Heart right ventricle (tissue), 16 donors: ENCODE results near the gene TIMM9. TPM values are rescaled to one million over a fixed set of nuclear protein-coding genes. Genes with fewer than 3 reads are reported as not detected.
A peak's percentile ranks its signal among the peaks of the same experiment; 100 is the strongest.

Source experiments
- ATAC-seq, 8 donors: fragments of 200-7000 bp; cut with Tn5 transposase; one replicate each; pipeline ENCODE4 v1.9.1; 2020; ENCODE audit warnings: mild to moderate bottlenecking in 8 of 8, moderate library complexity in 8 of 8, moderate number of reproducible peaks in 1 of 8
- DNase-seq, 2 donors: peaks; one replicate each; pipeline ENCODE4 v3.0.0-alpha.2; 2020
- H3K27ac ChIP-seq, 10 donors: fragments of 200-600 bp; sonication (generic) in 2 of 10; one replicate each; pipeline versions ENCODE4 v1.5.0 to v1.8.0; 2020 to 2022; ENCODE audit warnings: mild to moderate bottlenecking in 3 of 10
- H3K27me3 ChIP-seq, 7 donors: fragments of 200-600 bp; one replicate each; pipeline ENCODE4 v1.8.0; 2021 to 2022; ENCODE audit warnings: mild to moderate bottlenecking in 2 of 7
- H3K36me3 ChIP-seq, 9 donors: fragments of 200-600 bp; sonication (generic) in 1 of 9; one replicate each; pipeline versions ENCODE4 v1.5.0 to v1.8.0; 2020 to 2022; ENCODE audit warnings: mild to moderate bottlenecking in 2 of 9
- H3K4me1 ChIP-seq, 9 donors: fragments of 200-600 bp; sonication (generic) in 1 of 9; one replicate each; pipeline versions ENCODE4 v1.5.0 to v1.8.0; 2020 to 2022; ENCODE audit warnings: mild to moderate bottlenecking in 4 of 9
- H3K4me3 ChIP-seq, 10 donors: fragments of 200-600 bp; sonication (generic) in 2 of 10; one replicate each; pipeline versions ENCODE4 v1.5.0 to v1.8.0; 2020 to 2022; ENCODE audit warnings: mild to moderate bottlenecking in 7 of 10, moderate library complexity in 2 of 10
- H3K9me3 ChIP-seq, 11 donors: fragments of 200-600 bp in 10 of 11; sonication (generic) in 2 of 11; one replicate each; pipeline versions ENCODE4 v1.5.0 to v1.8.0; 2013 to 2022; ENCODE audit warnings: mild to moderate bottlenecking in 2 of 11, control low read depth in 1 of 11, moderate library complexity in 1 of 11
- WGBS, 2 donors: extraction: QIAGEN DNeasy Blood & Tissue Kit; methylation state at CpG; one replicate each; pipeline ENCODE4 v1.1.7; 2013; ENCODE audit warnings: inconsistent platforms in 1 of 2; 5-methylcytosine and 5-hydroxymethylcytosine counted together
- intact Hi-C, 10 donors: fragments of 100-400 bp; cut with DNase I; formaldehyde crosslinking; loops; one replicate each; pipeline versions ENCODE4 v1.11.1 to v1.14.2; 2022
- polyA plus RNA-seq, 2 donors: library from polyadenylated mRNA; stranded (reverse); fragments of 200-250 nt; gene quantifications; one replicate each; pipeline ENCODE4 v1.2.3, GENCODE V29; 2013
- total RNA-seq, 10 donors: library from RNA; stranded (reverse); fragmentation: NEBNext Ultra II Directional in 3 of 10; extraction: Animal tissue kit (Norgen Biotek cat#: 25700) in 3 of 10; gene quantifications; one replicate each; pipeline versions ENCODE4 v1.2.1 to v1.2.4, GENCODE V29; 2021 to 2023
- TF ChIP-seq, protein P1 (sequence below), 9 donors: fragments of 200-600 bp; sonication (generic) in 2 of 9; IDR thresholded peaks; one replicate each; pipeline versions ENCODE4 v1.5.0 to v1.8.0; 2021 to 2022; ENCODE audit warnings: antibody characterized with exemption in 9 of 9, mild to moderate bottlenecking in 5 of 9, moderate library complexity in 1 of 9
- donor health status: Arrhythmogenic right ventricular cardiomyopathy.
- donor health status: ischemic (EF 13 %, LVEDD 7.1; RV severe dilation, severe dysfunction).
- donor health status: healthy with polysubstance abuse.
- donor health status: DM: no; HTN: yes; CAD: no.
- donor health status: DM: no; HTN: no; CAD: no.
- donor health status: ischemic (EF 25% LVEDD 6.9; RV normal size, moderate dysfunction).
- donor health status: ischemic (EF 25% LVEDD 5.7; RV mildly dilated, moderate dysfunction).
- donor health status: healthy.
- donor health status: DM: yes; HTN: yes; CAD: no.
- donor health status: Ischemic cardiomyopathy.
- donor health status: ischemic (EF 35%, LVEDD 5.7; RV mildly dilated, moderate dysfunction).
- donor health status: nonischemic (EF 11% LVEDD 7.7; RV severe dilation, severe dysfunction).
- donor health status: DM: yes; HTN: yes; CAD: no.
- donor health status: PGD.
- donor health status: ischemic (EF 29% LVEDD 5.4; RV normal size, mild dysfunction).
- donor health status: nonischemic (EF 23%, LVEDD 6.1; RV moderate dilation, normal function).

Gene TIMM9
- total and polyA plus RNA-seq, 12 donors = 23.8 to 46.9 (median 26.3) TPM

DNA sequence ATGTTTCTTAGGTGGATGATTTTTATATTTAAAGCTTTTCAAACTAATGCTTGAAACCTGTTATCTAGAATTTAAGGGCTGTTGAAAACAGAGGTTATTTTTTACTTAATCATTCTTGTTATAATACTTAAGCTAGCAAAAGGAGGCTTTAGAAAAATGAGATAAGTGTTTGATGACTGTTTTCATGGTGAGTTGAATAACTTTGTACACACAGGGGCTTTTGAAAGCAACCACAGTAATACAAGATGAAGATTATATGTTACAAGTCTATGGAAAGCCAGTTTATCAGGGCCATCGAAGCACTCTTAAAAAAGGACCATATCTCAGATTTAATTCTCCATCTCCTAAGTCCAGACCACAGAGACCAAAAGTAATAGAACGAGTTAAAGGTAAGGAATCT is 33.4 kb upstream of the TIMM9 start:
- peaks cover 0 to 99% (median 23%) of the 10 kb centered on the region in 9 donors for H3K36me3 ChIP-seq
- DNase-seq (no peak), ATAC-seq (no peak)
- no peaks in the 10 kb centered on the region for H3K9me3 ChIP-seq
- intact Hi-C loops = no loop called here
- TF ChIP-seq, protein P1, sequence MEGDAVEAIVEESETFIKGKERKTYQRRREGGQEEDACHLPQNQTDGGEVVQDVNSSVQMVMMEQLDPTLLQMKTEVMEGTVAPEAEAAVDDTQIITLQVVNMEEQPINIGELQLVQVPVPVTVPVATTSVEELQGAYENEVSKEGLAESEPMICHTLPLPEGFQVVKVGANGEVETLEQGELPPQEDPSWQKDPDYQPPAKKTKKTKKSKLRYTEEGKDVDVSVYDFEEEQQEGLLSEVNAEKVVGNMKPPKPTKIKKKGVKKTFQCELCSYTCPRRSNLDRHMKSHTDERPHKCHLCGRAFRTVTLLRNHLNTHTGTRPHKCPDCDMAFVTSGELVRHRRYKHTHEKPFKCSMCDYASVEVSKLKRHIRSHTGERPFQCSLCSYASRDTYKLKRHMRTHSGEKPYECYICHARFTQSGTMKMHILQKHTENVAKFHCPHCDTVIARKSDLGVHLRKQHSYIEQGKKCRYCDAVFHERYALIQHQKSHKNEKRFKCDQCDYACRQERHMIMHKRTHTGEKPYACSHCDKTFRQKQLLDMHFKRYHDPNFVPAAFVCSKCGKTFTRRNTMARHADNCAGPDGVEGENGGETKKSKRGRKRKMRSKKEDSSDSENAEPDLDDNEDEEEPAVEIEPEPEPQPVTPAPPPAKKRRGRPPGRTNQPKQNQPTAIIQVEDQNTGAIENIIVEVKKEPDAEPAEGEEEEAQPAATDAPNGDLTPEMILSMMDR (IDR thresholded peaks at IDR 0.05) = no peak
- no peaks in the 10 kb centered on the region for H3K27me3 ChIP-seq
- no peak overlapping the region for H3K4me3 ChIP-seq
- WGBS, 2 donors = 89 to 94% methylated on average over 2 of the region's 2 CpGs
- no peak overlapping the region for H3K27ac ChIP-seq
- H3K4me1 ChIP-seq = no peaks in the 10 kb centered on the region

DNA sequence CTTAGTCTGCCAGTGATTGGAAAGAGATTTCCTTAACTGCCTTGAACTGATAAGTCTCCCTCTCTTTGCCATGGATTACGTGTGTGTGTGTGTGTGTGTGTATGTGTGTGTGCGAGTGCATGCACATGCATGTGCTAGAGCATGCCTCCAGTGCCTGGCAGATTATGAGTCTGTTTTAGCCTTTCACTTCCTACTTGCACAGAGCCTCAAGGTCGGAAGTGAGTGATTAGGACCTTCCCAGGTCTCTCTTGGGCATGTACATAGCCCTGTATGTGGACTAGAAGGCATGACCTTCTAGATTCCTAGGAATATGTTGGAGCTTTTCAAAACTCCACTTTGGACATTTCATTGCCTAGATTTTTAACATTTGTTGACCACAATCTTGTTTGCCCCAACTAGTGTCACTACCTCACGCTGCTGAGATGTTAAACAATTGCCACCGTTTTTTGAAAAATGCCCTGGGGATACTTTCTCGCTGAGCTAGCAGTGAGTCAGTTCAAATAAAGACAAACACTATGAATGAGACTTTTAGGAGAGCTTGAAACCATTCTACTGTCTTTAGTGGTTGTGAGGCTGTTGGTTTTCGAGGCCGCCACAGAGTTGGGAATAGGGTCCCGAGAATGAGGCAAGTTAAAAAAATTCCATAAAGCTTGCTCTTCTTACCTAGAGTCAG is 28.4 kb upstream of the TIMM9 start:
- H3K4me1 ChIP-seq = no peaks in the 10 kb centered on the region
- intact Hi-C loops = no loop called here
- ATAC-seq (no peak), DNase-seq (no peak)
- peaks cover 0 to 100% (median 18%) of the 10 kb centered on the region in 9 donors for H3K36me3 ChIP-seq
- no peak overlapping the region for H3K4me3 ChIP-seq
- TF ChIP-seq, protein P1 (IDR thresholded peaks at IDR 0.05) = no peak
- no peak overlapping the region for H3K27ac ChIP-seq
- H3K9me3 ChIP-seq = no peaks in the 10 kb centered on the region
- 88 to 93% methylated on average over 9 of the region's 9 CpGs for WGBS, 2 donors
- no peaks in the 10 kb centered on the region for H3K27me3 ChIP-seq

DNA sequence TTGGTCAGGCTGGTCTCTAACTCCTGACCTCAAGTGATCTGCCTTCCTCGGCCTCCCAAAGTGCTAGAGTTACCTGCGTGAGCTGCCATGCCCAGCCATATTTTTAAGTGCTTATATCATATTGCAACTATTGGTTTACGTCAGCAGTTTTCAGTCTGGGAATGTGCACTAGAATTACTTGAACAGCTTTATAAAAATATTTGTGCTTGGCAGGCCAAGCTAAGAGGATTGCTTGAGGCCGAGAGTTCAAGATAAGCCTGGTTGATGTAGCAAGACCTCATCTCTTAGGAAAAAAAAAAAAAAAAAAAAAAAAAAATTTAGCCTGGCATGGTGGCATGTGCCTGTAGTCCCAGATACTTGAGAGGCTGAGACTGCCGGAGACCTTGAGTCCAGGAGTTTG is 17.3 kb upstream of the TIMM9 start:
- TF ChIP-seq, protein P1 (IDR thresholded peaks at IDR 0.05) = no peak
- H3K9me3 ChIP-seq = no peaks in the 10 kb centered on the region
- DNase-seq (no peak), ATAC-seq (peak in 2 of 8 donors; percentile 46 to 74)
- no peak overlapping the region for H3K27ac ChIP-seq
- intact Hi-C loops = no loop called here
- H3K4me3 ChIP-seq = no peak overlapping the region
- peaks cover 0 to 100% (median 38%) of the 10 kb centered on the region in 9 donors for H3K36me3 ChIP-seq
- WGBS, 2 donors = 76 to 81% methylated on average over 5 of the region's 5 CpGs
- H3K4me1 ChIP-seq = peaks cover 0 to 2% (median 0%) of the 10 kb centered on the region in 9 donors
- H3K27me3 ChIP-seq = no peaks in the 10 kb centered on the region

DNA sequence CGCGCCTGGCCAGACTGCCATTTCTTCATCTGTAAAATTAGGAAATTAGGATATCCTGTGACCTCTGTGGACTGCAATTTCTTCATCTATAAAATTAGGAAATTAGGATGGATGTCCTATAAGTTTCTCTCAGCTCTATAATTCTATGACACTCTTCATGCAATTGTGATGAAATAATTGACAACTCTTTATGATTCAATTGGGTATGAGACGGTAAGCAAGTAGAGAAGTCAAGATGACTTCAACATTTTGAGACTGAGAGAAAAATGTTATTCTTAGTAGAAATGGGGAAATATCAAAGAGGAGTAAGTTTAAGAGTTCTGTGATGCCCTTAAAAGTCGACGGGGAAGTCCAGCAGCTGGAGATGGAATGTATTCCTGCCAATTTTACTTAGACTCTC is 12.1 kb upstream of the TIMM9 start:
- Histone ChIP-seq H3K4me3 (no peak overlapping the region), H3K9me3 (no peaks in the 10 kb centered on the region), H3K27me3 (no peaks in the 10 kb centered on the region), H3K27ac (no peak overlapping the region), H3K36me3 (peaks cover 0 to 99% (median 41%) of the 10 kb centered on the region in 9 donors), H3K4me1 (peaks cover 0 to 4% (median 0%) of the 10 kb centered on the region in 9 donors)
- TF ChIP-seq, protein P1 (IDR thresholded peaks at IDR 0.05) = no peak
- intact Hi-C loops = no loop called here
- 83 to 89% methylated on average over 5 of the region's 5 CpGs for WGBS, 2 donors
- DNase-seq (no peak), ATAC-seq (no peak)
